Stomach (tissue), 9 donors: ENCODE data around the gene SKI. TPM values are rescaled to one million over a fixed set of nuclear protein-coding genes. Genes with fewer than 3 reads are reported as not detected.

Source experiments
- DNase-seq, 2 donors: peaks; one replicate each; pipeline versions ENCODE4 v3.0.0 to v3.0.0-alpha.2; 2013 to 2019
- H3K27ac ChIP-seq, 5 donors: fragments of 200-600 bp in 4 of 5; sonication (generic) in 4 of 5; one replicate each; pipeline ENCODE4 v1.5.1; 2013 to 2019; ENCODE audit warnings: mild to moderate bottlenecking in 1 of 5, moderate library complexity in 1 of 5
- H3K27me3 ChIP-seq, 3 donors: fragments of 200-600 bp; sonication (generic); one replicate each; pipeline ENCODE4 v1.5.1; 2017 to 2019; ENCODE audit warnings: mixed run types in 1 of 3
- H3K36me3 ChIP-seq, 4 donors: fragments of 200-600 bp; sonication (generic); 1 replicate in 3 of 4; 2 replicates in 1 of 4; pipeline ENCODE4 v1.5.1; 2016 to 2019
- H3K4me1 ChIP-seq, 4 donors: fragments of 200-600 bp; sonication (generic); one replicate each; pipeline ENCODE4 v1.5.1; 2016 to 2019
- H3K4me3 ChIP-seq, 4 donors: fragments of 200-600 bp; sonication (generic) in 3 of 4; one replicate each; pipeline ENCODE4 v1.5.1; 2016 to 2019; ENCODE audit warnings: mild to moderate bottlenecking in 1 of 4
- H3K9me3 ChIP-seq, 4 donors: fragments of 200-600 bp; sonication (generic); one replicate each; pipeline ENCODE4 v1.5.1; 2016 to 2019
- CTCF ChIP-seq, 7 experiments: fragments of 450-650 bp in 4 of 7; fragments of 200-600 bp in 3 of 7; sonication (generic) in 3 of 7; IDR thresholded peaks; one replicate each; pipeline ENCODE4 v1.5.1; 2016 to 2019; ENCODE audit warnings: antibody characterized with exemption in 7 of 7, control low read depth in 2 of 7, mild to moderate bottlenecking in 1 of 7
- EP300 ChIP-seq: sonication (generic); formaldehyde crosslinking; IDR thresholded peaks from one replicate; pipeline ENCODE4 v1.6.1; 2017; ENCODE audit warnings: antibody characterized with exemption
- POLR2A ChIP-seq, 4 donors: fragments of 450-650 bp; IDR thresholded peaks; one replicate each; pipeline ENCODE4 v1.6.1; 2016; ENCODE audit warnings: antibody characterized with exemption in 4 of 4, control low read depth in 2 of 4, mild to moderate bottlenecking in 1 of 4, moderate library complexity in 1 of 4
- POLR2AphosphoS5 ChIP-seq, 3 donors: sonication (generic); formaldehyde crosslinking; IDR thresholded peaks; one replicate each; pipeline ENCODE4 v1.6.1; 2016; ENCODE audit warnings: antibody characterized with exemption in 3 of 3
- WGBS, 5 donors: extraction: QIAGEN DNeasy Blood & Tissue Kit in 3 of 5; methylation state at CpG; one replicate each; pipeline versions ENCODE4 v1.1.5 to v1.1.7; 2013 to 2018; 5-methylcytosine and 5-hydroxymethylcytosine counted together
- intact Hi-C: fragments of 100-400 bp; cut with DNase I; formaldehyde crosslinking; loops from one replicate; pipeline ENCODE4 v1.15.1; 2023; ENCODE audit warnings: low total_unique reads
- polyA plus RNA-seq, 3 donors: library from polyadenylated mRNA; stranded (reverse); fragments of 200-250 nt; gene quantifications; one replicate each; pipeline ENCODE4 v1.2.3, GENCODE V29; 2013
- total RNA-seq, 5 donors: library from RNA; depleted of rRNA; stranded (reverse); fragments of >200 nt; gene quantifications; one replicate each; pipeline versions ENCODE4 v1.1.0 to v1.2.3, GENCODE V29; 2014 to 2016
- donor health status: healthy with polysubstance abuse.
- donor health status: Bipolar disorder and iron deficiency.
- donor health status: healthy.

SKI gene
- total and polyA plus RNA-seq, 8 donors, result 7.4 to 84.0 (median 21.0) TPM

GRCh38 chr1:2228694-2229036 is 546 bp downstream of the SKI start:
- intact Hi-C loops, result no loop called here
- Histone ChIP-seq H3K4me1 (peaks cover 50 to 58% (median 53%) of the 10 kb centered on the region in 4 donors), H3K27me3 (peaks cover 0 to 4% (median 0%) of the 10 kb centered on the region in 3 donors), H3K9me3 (no peaks in the 10 kb centered on the region), H3K4me3 (peak overlapping the region; percentile 60 to 71 (median 68)), H3K27ac (peak overlapping the region; percentile 81 to 92 (median 87)), H3K36me3 (no peaks in the 10 kb centered on the region)
- TF ChIP-seq POLR2AphosphoS5 (IDR thresholded peaks at IDR 0.05), result no peak
- no peak for TF ChIP-seq EP300
- no peak for TF ChIP-seq CTCF (IDR thresholded peaks at IDR 0.05)
- TF ChIP-seq POLR2A (IDR thresholded peaks at IDR 0.05), result no peak
- WGBS, 5 donors, result 0 to 2% (median 0%) methylated on average over 16 to 46 of the region's 50 CpGs
- peak; percentile 53 to 64 for DNase-seq

GRCh38 chr1:2229037-2229864 is 1.1 kb downstream of the SKI start:
- peak; percentile 74 to 87 for DNase-seq
- Histone ChIP-seq H3K27me3 (peaks cover 0 to 4% (median 0%) of the 10 kb centered on the region in 3 donors), H3K9me3 (no peaks in the 10 kb centered on the region), H3K4me1 (peaks cover 55 to 63% (median 59%) of the 10 kb centered on the region in 4 donors), H3K36me3 (no peaks in the 10 kb centered on the region), H3K4me3 (peak overlapping the region; percentile 60 to 71 (median 68)), H3K27ac (peak overlapping the region; percentile 81 to 92 (median 87))
- WGBS, 5 donors, result 2 to 4% (median 2%) methylated on average over 39 to 77 of the region's 77 CpGs
- TF ChIP-seq CTCF (IDR thresholded peaks at IDR 0.05) (peak in 1 of 7 experiments; percentile 14), EP300 (no peak), POLR2AphosphoS5 (IDR thresholded peaks at IDR 0.05) (peak; percentile 73 to 87 (median 83)), POLR2A (IDR thresholded peaks at IDR 0.05) (no peak)
- intact Hi-C loops, result no loop called here

GRCh38 chr1:2229911-2230731 is 2.0 kb downstream of the SKI start:
- Histone ChIP-seq H3K36me3 (no peaks in the 10 kb centered on the region), H3K27me3 (peaks cover 0 to 4% (median 0%) of the 10 kb centered on the region in 3 donors), H3K4me1 (peaks cover 64 to 72% (median 68%) of the 10 kb centered on the region in 4 donors), H3K4me3 (peak overlapping the region; percentile 60 to 71 (median 68)), H3K9me3 (no peaks in the 10 kb centered on the region), H3K27ac (peak overlapping the region; percentile 81 to 92 (median 87))
- TF ChIP-seq POLR2AphosphoS5 (IDR thresholded peaks at IDR 0.05) (no peak), CTCF (IDR thresholded peaks at IDR 0.05) (no peak), POLR2A (IDR thresholded peaks at IDR 0.05) (no peak), EP300 (no peak)
- 12 to 18% (median 18%) methylated on average over 14 to 32 of the region's 32 CpGs for WGBS, 5 donors
- DNase-seq, result peak in 1 of 2 donors; percentile 76
- intact Hi-C loops, result no loop called here
